Measurements from ENCODE around the gene MRTFA. TPM values are rescaled to one million over a fixed set of nuclear protein-coding genes. Genes with fewer than 3 reads are reported as not detected.
"Not testable (repeated sequence)": the region's sequence is repeated elsewhere in the genome, so short reads cannot be mapped to it uniquely, and the experiment has no call there.

The MRTFA gene
- total RNA-seq, 4 donors from 2014 or later = 24.5 to 56.3 (median 40.9) TPM

DNA sequence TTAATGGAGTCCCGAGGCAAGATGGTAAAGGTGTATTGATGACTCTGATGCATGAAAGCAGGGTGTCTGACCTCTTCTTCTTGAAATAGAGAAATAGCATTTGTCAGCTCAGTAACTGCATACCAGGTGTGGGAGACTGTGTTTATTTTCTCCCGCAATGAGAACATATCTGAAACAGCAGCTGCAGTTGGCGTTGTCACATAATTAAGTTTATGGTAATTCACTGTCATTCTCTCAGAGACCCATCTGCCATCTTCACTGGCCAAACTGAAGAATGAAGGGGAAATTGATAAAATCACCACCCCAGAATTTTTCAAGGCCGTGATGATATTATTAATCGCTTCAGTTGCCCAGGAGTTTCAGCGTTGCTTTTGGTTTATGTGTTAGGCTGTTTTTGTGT, 22.6 kb upstream of the MRTFA start:
- TF ChIP-seq, protein P1, sequence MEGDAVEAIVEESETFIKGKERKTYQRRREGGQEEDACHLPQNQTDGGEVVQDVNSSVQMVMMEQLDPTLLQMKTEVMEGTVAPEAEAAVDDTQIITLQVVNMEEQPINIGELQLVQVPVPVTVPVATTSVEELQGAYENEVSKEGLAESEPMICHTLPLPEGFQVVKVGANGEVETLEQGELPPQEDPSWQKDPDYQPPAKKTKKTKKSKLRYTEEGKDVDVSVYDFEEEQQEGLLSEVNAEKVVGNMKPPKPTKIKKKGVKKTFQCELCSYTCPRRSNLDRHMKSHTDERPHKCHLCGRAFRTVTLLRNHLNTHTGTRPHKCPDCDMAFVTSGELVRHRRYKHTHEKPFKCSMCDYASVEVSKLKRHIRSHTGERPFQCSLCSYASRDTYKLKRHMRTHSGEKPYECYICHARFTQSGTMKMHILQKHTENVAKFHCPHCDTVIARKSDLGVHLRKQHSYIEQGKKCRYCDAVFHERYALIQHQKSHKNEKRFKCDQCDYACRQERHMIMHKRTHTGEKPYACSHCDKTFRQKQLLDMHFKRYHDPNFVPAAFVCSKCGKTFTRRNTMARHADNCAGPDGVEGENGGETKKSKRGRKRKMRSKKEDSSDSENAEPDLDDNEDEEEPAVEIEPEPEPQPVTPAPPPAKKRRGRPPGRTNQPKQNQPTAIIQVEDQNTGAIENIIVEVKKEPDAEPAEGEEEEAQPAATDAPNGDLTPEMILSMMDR (IDR thresholded peaks at IDR 0.05) = no peak
- TF ChIP-seq POLR2A (IDR thresholded peaks at IDR 0.05) = no peak
- Histone ChIP-seq H3K27me3 (no peaks in the 10 kb centered on the region), H3K36me3 (no peaks in the 10 kb centered on the region), H3K4me3 (no peak overlapping the region), H3K9me3 (no peaks in the 10 kb centered on the region), H3K27ac (no peak overlapping the region), H3K4me1 (peaks cover 4 to 18% (median 14%) of the 10 kb centered on the region in 3 donors)
- 88 to 92% methylated on average over 6 of the region's 6 CpGs for WGBS, 2 donors
- DNase-seq = no peak
- intact Hi-C loops (cut with DNase I) = no loop called here

DNA sequence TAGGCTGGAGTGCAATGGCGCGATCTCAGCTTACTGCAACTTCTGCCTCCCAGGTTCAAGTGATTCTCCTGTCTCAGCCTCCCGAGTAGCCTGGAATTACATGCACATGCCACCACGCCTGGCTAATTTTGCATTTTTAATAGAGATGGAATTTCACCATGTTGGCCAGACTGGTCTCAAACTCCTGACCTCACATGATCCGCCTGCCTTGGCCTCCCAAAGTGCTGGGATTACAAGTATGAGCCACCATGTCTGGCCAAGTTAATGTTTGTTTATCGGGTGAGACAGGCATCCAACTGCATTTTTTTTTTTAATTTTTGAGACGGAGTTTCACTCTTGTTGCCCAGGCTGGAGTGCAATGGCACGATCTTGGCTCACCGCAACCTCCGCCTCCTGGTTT, 20.1 kb upstream of the MRTFA start:
- H3K27me3 ChIP-seq; intact Hi-C loops (cut with DNase I); H3K4me3 ChIP-seq; H3K27ac ChIP-seq; DNase-seq; H3K9me3 ChIP-seq; H3K36me3 ChIP-seq: not testable (repeated sequence)
- WGBS, 2 donors = 80 to 81% methylated on average over 10 of the region's 10 CpGs
- peaks cover 20 to 41% (median 35%) of the 10 kb centered on the region in 3 donors for H3K4me1 ChIP-seq

DNA sequence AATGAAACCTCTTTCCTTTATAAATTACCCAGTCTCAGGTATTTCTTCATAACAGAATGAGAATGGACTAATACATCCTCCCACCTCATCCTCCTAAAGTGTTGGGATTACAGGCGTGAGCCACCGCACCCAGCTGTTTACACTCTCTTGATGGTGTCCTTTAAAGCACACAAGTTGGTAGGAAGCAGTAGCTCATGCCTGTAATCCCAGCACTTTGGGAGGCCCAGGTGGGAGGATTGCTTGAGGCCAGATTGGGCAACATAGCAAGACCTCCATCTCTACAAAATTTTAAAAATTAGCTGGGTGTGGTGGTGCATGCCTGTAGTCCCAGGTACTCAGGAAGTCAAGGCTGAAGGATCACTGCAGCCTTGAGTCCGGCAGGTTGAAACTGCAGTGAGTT, 19.4 kb upstream of the MRTFA start:
- H3K27me3 ChIP-seq; DNase-seq; H3K9me3 ChIP-seq; H3K4me3 ChIP-seq; intact Hi-C loops (cut with DNase I); H3K36me3 ChIP-seq; H3K27ac ChIP-seq: not testable (repeated sequence)
- 98 to 100% methylated on average over 2 to 3 of the region's 3 CpGs for WGBS, 2 donors
- peaks cover 26 to 48% (median 39%) of the 10 kb centered on the region in 3 donors for H3K4me1 ChIP-seq

DNA sequence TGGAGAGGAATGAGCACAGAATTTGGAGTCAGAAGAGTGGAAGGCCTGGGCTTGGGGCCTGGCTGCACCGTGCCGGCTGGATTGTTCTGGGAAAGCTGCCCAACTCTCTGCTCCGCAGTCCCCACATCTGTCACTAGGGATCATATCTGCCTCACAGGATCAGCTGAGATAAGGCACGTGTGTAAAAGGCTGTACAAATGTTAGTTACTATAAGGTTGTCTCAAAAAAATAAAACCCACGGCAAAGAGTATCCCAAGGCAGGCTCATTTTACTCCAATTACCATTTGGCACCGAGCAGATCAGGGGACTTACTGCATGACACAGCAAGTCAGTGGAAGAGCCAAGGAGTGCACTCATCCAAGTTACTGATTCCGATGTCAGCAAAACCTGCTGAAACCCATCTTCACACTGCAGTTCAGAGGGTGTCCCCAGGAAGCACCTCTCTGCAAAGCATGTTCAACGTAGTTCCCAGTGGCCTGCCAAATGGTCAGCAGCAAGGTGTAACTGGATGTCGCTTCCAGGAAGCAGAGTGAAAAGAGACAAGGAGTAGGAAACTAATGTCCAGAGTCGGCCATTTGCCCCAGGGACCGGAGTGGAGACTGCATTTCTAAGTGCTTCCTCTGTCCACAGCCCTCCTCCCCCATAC, 18.1 kb upstream of the MRTFA start:
- Histone ChIP-seq H3K4me1 (peaks cover 27 to 58% (median 40%) of the 10 kb centered on the region in 3 donors), H3K9me3 (no peaks in the 10 kb centered on the region), H3K36me3 (no peaks in the 10 kb centered on the region), H3K27me3 (no peaks in the 10 kb centered on the region), H3K27ac (peak overlapping the region; percentile 75 to 100 (median 87)), H3K4me3 (no peak overlapping the region)
- intact Hi-C loops (cut with DNase I) = no loop called here
- TF ChIP-seq, protein P1 (IDR thresholded peaks at IDR 0.05) = peak in 4 of 6 experiments; percentile 16 to 41 (median 20)
- TF ChIP-seq POLR2A (IDR thresholded peaks at IDR 0.05) = no peak
- no peak for DNase-seq
- WGBS, 2 donors = 26 to 30% methylated on average over 9 to 10 of the region's 11 CpGs

DNA sequence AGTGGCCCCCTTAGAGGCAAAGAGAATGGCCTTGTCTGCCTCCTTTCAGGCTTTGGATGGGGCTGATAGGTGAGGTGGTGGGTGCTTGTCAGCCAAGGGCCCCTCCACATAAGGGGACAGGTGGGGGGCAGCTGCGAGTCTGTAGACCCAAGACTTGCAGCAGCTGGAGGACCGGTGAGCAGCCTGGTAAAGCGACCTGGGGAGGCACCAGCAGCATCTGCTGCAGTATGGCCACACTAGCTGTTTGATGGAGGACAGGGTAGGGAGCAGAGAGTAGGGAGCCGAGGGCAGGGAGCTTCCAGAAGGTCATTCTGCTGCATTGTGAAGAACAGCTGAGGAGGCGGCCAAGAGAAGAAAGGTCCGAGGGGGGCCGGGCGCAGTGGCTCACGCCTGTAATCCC, 16.8 kb upstream of the MRTFA start:
- H3K27me3 ChIP-seq = no peaks in the 10 kb centered on the region
- no peak for DNase-seq
- H3K27ac ChIP-seq = peak overlapping the region; percentile 93 to 100 (median 98)
- intact Hi-C loops (cut with DNase I) = no loop called here
- TF ChIP-seq, protein P1 (IDR thresholded peaks at IDR 0.05) = no peak
- no peak for TF ChIP-seq POLR2A (IDR thresholded peaks at IDR 0.05)
- no peak overlapping the region for H3K4me3 ChIP-seq
- WGBS, 2 donors = 86 to 94% methylated on average over 8 to 9 of the region's 9 CpGs
- no peaks in the 10 kb centered on the region for H3K36me3 ChIP-seq
- H3K9me3 ChIP-seq = no peaks in the 10 kb centered on the region
- peaks cover 27 to 64% (median 40%) of the 10 kb centered on the region in 3 donors for H3K4me1 ChIP-seq

DNA sequence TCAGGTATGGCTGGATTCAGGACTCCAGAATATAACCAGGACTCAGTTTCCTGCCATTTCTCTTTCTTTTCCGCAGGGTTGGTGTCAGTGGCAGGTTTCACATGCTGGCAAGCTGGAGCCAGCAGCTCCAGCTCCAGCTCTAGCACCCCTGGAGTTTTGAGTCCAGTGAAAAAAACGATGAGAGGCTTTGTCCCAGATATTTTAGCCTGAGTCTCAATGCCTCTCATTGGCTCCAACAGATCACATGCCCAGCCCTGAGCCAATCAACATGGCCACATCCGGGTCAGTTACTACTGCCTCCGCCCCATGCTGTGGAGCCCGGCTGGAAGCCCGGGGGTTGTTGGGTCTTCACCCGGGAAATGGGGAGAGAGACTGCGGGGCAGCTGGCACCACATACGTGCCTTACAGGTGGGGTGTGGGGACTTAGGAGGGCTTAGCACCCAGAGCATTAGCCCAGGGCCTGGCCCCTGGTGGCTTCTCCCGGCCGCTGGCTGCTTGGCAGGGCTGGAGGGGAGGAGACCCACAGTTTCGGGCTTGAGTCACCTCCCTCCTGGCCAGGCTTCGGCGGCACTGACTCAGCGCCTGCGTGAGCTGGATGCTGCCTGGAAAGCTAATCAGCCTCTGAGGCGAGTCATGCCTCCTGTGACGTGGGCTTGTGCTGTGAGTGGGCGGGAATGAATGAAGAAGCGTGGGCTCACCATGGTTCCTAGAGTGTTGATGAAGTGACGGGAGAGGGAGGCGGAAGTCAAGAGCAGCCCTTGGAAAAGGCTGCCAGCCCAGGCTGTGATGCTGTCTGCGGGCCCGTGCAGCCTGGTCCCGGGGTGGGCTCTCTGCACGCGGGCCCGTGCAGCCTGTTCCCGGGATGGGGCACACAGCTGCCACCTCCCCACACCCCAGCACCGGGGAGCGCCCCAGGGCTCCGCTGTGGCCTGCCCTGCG, 15.3 kb upstream of the MRTFA start:
- intact Hi-C loops (cut with DNase I) = no loop called here
- Histone ChIP-seq H3K4me3 (peak overlapping the region; percentile 34 to 82 (median 61)), H3K36me3 (no peaks in the 10 kb centered on the region), H3K27ac (peak overlapping the region; percentile 93 to 100 (median 98)), H3K4me1 (peaks cover 27 to 79% (median 40%) of the 10 kb centered on the region in 3 donors), H3K27me3 (no peaks in the 10 kb centered on the region), H3K9me3 (no peaks in the 10 kb centered on the region)
- peak; percentile 75 for DNase-seq
- WGBS, 2 donors = 13% methylated on average over 5 to 21 of the region's 33 CpGs
- peak in 3 of 4 donors; percentile 5 to 70 (median 53) for TF ChIP-seq POLR2A (IDR thresholded peaks at IDR 0.05)
- TF ChIP-seq, protein P1 (IDR thresholded peaks at IDR 0.05) = peak in 3 of 6 experiments; percentile 18 to 36 (median 25)

Data from esophagus squamous epithelium (tissue), 5 donors.